HG02759 (cell line): ENCODE data around the gene SLITRK5.

ENCODE experiments used
- ATAC-seq: cut with Tn5 transposase; IDR thresholded peaks from one replicate; pipeline ENCODE4 v1.9.1; 2021; ENCODE audit warnings: mild to moderate bottlenecking, moderate library complexity; ENCODE audit not compliant: unreplicated experiment

The SLITRK5 gene

DNA sequence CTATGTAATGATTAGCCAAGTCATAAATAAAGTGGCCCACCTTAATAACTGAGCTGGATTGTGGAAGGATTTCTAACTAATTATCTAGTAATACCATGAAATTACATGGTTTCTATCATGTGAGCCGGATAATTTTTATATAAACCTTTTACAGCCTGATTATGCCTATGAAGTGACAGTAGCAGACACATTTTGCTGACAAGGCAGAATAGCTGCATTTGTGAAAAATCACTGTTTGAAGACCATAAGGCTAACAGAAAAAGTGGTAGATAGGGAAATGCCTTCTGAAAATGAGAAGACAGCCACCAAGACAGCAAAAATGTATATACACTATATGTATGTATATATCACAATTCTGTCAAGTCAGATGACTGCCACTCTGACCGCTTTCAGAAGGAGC lies 27.1 kb downstream of the SLITRK5 start:
- no peak for ATAC-seq

DNA sequence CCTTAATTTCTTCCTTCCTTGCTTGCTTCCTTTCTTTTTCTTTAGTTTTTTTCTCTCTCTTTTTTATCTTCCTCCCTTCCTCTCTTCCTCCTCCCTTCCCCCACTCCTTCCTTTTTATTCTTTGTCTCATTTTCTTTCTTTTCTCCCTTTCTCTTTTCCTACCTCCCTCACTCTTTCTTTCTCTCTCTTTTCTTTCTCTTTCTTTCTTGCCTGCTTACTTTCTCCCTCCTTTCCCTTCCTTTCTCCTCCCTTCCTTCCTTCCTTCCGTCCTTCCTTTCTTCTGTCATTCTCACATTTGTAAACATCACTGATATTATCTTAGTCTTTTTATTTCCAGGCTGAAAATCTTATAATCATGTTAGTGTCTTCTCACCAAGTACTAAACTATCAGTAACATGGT lies 38.8 kb downstream of the SLITRK5 start:
- ATAC-seq = no peak

DNA sequence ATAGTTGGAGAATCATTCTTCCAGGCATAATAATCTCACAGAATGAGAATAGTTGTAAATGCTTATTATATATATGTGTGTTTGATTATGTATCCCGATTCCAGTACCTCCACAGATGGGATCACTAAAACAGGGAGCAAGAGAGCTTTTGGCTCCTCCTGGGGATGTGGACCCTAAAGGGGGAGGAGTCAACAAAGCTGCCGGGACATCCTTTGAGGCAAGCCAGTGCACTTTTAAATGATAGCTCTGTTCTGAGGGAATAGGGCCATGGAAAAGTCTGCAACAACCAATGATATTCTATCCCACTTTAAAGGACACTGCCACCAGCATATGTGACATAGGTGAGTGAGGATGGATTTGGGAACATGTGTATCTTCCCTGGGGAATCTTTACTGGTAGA lies 40.8 kb downstream of the SLITRK5 start:
- ATAC-seq = no peak
